ENCODE results near the gene SMIM24. TPM values are rescaled to one million over a fixed set of nuclear protein-coding genes. Genes with fewer than 3 reads are reported as not detected.

SMIM24 gene
- polyA plus RNA-seq, 4 donors, result 270 to 1,947 (median 1,286) TPM

DNA sequence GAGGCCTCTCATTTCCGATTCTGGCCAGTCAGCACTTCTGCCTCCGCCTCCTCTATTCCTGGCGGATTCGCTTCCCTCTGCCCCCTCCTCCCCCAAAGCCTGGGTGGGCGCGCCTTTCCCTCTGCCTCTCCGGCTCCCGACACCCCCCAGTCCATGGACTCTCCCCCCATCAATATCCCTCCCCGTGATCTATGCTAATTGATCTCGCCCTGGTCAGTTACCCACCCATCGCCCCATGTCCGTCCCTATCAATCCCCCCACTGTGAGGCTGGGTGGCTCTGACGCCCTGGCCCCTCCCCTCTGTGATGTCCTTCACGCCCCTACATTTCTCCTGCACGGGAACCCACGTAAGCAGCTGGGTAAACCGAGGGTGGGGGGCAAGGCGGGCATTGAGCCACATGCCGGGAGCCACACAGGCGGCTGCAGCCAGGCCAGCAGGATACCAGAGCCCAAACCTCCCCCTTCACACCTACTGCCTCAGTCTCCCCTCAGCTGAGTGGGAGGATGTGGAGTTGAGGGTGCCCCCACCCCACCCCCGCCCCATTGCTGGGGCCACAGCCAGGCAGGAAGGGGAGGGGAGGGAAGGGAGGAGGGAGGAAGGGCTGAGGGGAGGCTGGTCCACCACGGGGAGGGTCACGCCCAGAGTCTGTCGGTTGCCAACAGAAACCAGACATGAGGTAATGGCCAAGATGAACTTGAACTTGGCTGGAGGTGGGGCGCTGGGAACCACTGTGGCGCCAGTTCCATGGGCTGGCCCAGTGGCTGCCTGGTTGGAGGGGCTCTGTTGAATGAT lies 21.0 kb downstream of the SMIM24 start:
- peaks cover 0 to 41% (median 8%) of the 10 kb centered on the region in 3 donors for H3K36me3 ChIP-seq (ENCODE audit: control insufficient read depth in 3 of 3, insufficient read depth in 2 of 3, low read depth in 1 of 3, low read length in 3 of 3)
- DNase-seq (peak in 1 of 2 donors; percentile 76), FAIRE-seq (no peak)
- peak overlapping the region in 2 of 3 donors; percentile 53 to 86 for H3K27ac ChIP-seq (ENCODE audit: low read depth in 1 of 3, low read length in 2 of 3)
- no peak overlapping the region for H3K4me3 ChIP-seq (ENCODE audit: low read depth in 1 of 3, low read length in 3 of 3)
- peaks cover 0 to 12% (median 0%) of the 10 kb centered on the region in 3 donors for H3K27me3 ChIP-seq (ENCODE audit: control insufficient read depth in 3 of 3, insufficient read depth in 3 of 3, low read length in 3 of 3)
- H3K4me1 ChIP-seq (ENCODE audit: control insufficient read depth in 3 of 3, insufficient read depth in 2 of 3, low read depth in 1 of 3, low read length in 2 of 3), result peaks cover 0 to 35% (median 3%) of the 10 kb centered on the region in 3 donors
- 47 to 82% (median 69%) methylated on average over 25 to 26 of the region's 26 CpGs for WGBS, 3 donors
- no peaks in the 10 kb centered on the region for H3K9me3 ChIP-seq (ENCODE audit: control insufficient read depth in 2 of 2, insufficient read depth in 1 of 2, low read depth in 1 of 2, low read length in 1 of 2)

DNA sequence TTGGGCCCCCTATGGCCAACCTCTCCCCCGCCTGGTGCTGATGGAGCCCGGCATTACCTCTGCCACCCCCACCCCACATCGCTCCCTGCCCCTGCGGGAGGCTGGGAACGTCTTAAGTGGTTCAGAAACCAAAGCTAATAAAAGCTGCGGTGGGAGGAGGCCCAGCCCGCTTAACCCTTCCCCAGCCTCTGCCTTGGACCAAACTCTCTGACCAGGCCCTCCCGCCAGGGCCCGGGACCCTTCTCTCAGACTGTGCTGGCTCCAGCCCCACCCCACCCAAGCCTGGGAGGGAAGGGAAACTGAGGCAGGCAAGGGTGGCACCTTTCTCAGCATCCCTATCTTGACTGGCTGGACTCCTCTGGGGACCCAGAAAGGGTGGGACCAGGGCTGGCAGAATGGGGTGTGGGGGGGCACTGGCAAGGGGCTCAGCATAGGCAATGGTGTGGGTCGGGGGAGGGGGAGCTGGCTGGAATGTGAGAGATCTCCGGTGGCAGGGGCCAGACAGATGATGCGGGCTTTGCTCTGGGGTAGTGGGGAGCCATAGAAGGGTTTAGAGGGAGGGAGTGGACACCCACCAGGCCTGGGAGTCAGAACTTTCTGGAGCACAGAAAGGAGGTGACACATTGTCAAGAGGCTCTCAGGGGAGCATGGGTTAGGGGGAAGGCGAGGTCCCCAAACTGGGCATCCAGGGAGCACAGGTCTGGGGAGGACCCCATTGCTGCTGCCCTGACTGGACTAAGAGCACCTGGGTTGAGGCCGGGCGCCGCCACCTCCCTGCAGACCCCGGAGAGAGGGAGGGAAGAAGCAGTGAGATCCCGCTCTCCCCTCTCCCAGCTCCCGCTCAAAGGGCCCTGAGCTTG lies 21.9 kb downstream of the SMIM24 start:
- DNase-seq, result peak in 1 of 2 donors; percentile 45
- 52 to 79% (median 73%) methylated on average over 18 to 19 of the region's 19 CpGs for WGBS, 3 donors
- Histone ChIP-seq H3K4me3 (ENCODE audit: low read depth in 1 of 3, low read length in 3 of 3) (no peak overlapping the region), H3K27ac (ENCODE audit: low read depth in 1 of 3, low read length in 2 of 3) (peak overlapping the region in 2 of 3 donors; percentile 53 to 86), H3K9me3 (ENCODE audit: control insufficient read depth in 2 of 2, insufficient read depth in 1 of 2, low read depth in 1 of 2, low read length in 1 of 2) (no peaks in the 10 kb centered on the region), H3K36me3 (ENCODE audit: control insufficient read depth in 3 of 3, insufficient read depth in 2 of 3, low read depth in 1 of 3, low read length in 3 of 3) (peaks cover 3 to 49% (median 8%) of the 10 kb centered on the region in 3 donors), H3K27me3 (ENCODE audit: control insufficient read depth in 3 of 3, insufficient read depth in 3 of 3, low read length in 3 of 3) (peaks cover 0 to 5% (median 0%) of the 10 kb centered on the region in 3 donors), H3K4me1 (ENCODE audit: control insufficient read depth in 3 of 3, insufficient read depth in 2 of 3, low read depth in 1 of 3, low read length in 2 of 3) (peaks cover 0 to 29% (median 3%) of the 10 kb centered on the region in 3 donors)
- no peak for FAIRE-seq

DNA sequence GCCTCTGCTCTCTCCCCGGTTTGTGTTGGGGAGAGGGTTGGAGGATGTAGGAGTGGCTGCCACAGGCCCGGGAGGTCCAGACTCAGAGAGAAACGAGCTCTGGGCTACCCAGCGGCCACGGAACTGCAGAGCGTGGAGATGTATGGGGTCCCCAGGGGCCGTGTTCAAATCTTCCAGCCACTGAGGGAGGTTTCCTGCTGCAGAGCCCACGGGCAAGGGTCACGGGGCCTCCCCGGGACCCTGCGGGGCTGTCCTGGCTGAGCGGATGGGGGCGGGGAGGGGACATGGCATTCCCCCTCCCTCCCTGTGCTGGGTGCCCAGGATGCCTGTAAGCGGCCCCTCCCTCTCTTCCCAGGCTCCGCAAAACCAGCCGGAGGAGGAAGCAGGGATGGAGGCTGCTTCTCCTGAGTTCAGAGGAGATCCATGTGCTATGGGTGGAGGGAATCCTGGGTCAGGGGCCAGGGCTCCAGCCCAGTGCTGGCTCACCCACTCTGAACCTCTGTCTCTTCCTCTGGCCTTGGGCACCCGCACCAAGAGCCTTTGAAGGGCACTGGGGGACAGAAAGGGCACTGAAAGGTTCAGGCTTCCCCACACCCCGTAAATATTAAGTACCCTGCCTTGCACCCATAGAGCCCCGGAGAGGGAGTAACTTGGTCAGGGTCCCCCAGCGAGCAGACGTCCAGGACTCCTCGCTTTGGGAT lies 22.6 kb downstream of the SMIM24 start:
- H3K9me3 ChIP-seq (ENCODE audit: control insufficient read depth in 2 of 2, insufficient read depth in 1 of 2, low read depth in 1 of 2, low read length in 1 of 2), result no peaks in the 10 kb centered on the region
- peak overlapping the region in 2 of 3 donors; percentile 53 to 86 for H3K27ac ChIP-seq (ENCODE audit: low read depth in 1 of 3, low read length in 2 of 3)
- no peak overlapping the region for H3K4me3 ChIP-seq (ENCODE audit: low read depth in 1 of 3, low read length in 3 of 3)
- peaks cover 5 to 55% (median 10%) of the 10 kb centered on the region in 3 donors for H3K36me3 ChIP-seq (ENCODE audit: control insufficient read depth in 3 of 3, insufficient read depth in 2 of 3, low read depth in 1 of 3, low read length in 3 of 3)
- H3K4me1 ChIP-seq (ENCODE audit: control insufficient read depth in 3 of 3, insufficient read depth in 2 of 3, low read depth in 1 of 3, low read length in 2 of 3), result peaks cover 0 to 29% (median 3%) of the 10 kb centered on the region in 3 donors
- WGBS, 3 donors, result 51 to 78% (median 71%) methylated on average over 11 to 22 of the region's 22 CpGs
- peaks cover 0 to 4% (median 0%) of the 10 kb centered on the region in 3 donors for H3K27me3 ChIP-seq (ENCODE audit: control insufficient read depth in 3 of 3, insufficient read depth in 3 of 3, low read length in 3 of 3)
- peak in 1 of 2 donors; percentile 17 for DNase-seq
- FAIRE-seq, result no peak

DNA sequence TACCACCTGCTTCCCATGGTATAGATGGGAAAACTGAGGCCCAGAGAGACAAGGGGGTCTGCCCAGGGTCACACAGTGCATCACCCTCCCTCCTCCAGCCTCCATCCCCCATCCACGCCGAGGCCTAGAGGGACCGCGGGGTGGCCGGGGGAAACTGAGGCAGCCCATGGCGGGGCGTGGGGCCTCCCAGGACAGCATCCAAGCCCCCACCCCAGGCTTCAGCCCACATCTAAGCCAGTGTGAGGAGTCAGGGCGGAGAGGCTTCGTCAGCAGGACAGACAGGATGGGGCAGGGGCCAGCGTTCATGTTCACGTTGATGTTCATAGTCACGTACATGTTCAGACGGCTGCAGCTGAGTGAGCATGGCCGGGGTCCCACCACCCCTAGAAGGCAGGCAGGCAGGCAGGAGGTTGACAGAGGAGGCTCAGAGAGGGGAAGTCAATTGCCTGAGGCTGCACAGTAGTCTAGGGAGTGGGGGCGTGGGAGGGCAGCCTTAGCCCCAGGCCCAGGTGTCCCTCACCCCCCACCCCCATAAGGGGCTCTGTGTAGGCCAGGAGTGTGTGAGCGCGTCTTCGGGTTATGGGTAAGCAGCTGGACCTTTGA lies 23.3 kb downstream of the SMIM24 start:
- H3K9me3 ChIP-seq (ENCODE audit: control insufficient read depth in 2 of 2, insufficient read depth in 1 of 2, low read depth in 1 of 2, low read length in 1 of 2), result no peaks in the 10 kb centered on the region
- DNase-seq (no peak), FAIRE-seq (no peak)
- peaks cover 8 to 58% (median 10%) of the 10 kb centered on the region in 3 donors for H3K36me3 ChIP-seq (ENCODE audit: control insufficient read depth in 3 of 3, insufficient read depth in 2 of 3, low read depth in 1 of 3, low read length in 3 of 3)
- WGBS, 3 donors, result 75 to 91% (median 84%) methylated on average over 18 of the region's 18 CpGs
- peaks cover 0 to 29% (median 3%) of the 10 kb centered on the region in 3 donors for H3K4me1 ChIP-seq (ENCODE audit: control insufficient read depth in 3 of 3, insufficient read depth in 2 of 3, low read depth in 1 of 3, low read length in 2 of 3)
- no peak overlapping the region for H3K4me3 ChIP-seq (ENCODE audit: low read depth in 1 of 3, low read length in 3 of 3)
- H3K27ac ChIP-seq (ENCODE audit: low read depth in 1 of 3, low read length in 2 of 3), result peak overlapping the region in 2 of 3 donors; percentile 53 to 86
- peaks cover 0 to 3% (median 0%) of the 10 kb centered on the region in 3 donors for H3K27me3 ChIP-seq (ENCODE audit: control insufficient read depth in 3 of 3, insufficient read depth in 3 of 3, low read length in 3 of 3)

DNA sequence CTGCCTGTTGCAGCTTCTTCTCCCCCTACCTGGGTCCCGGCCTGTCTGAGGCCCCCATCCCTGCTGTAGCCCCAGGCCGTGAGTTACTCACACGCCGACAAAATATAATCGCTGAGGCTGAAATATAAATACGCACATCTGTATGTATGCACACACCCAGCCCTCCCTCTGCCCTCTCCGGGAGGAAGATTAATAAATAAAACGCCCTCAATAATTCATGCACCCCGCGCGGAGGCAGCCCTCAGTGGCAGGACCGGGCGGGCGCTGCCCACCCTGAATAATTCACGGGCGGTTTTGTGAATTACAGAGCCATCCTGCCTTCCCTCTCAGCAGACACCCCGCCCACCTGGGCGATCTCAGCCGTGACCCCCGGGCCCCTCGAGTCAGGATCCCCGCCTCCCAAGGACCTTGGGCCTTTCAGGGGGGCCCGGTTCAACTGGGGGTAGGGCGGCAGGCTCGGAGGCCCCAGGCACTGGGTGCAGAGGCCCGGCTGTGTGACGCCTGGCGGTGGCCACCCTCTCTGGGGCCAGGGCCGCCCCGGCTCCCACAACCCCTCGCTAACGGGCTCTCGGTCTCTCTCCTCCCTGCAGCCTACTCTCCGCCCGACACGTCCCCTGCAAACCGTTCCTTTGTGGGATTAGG lies 24.2 kb downstream of the SMIM24 start:
- H3K4me1 ChIP-seq (ENCODE audit: control insufficient read depth in 3 of 3, insufficient read depth in 2 of 3, low read depth in 1 of 3, low read length in 2 of 3), result peaks cover 0 to 29% (median 3%) of the 10 kb centered on the region in 3 donors
- no peak for DNase-seq
- 83 to 90% (median 86%) methylated on average over 35 to 37 of the region's 37 CpGs for WGBS, 3 donors
- H3K27me3 ChIP-seq (ENCODE audit: control insufficient read depth in 3 of 3, insufficient read depth in 3 of 3, low read length in 3 of 3), result peaks cover 0 to 3% (median 0%) of the 10 kb centered on the region in 3 donors
- H3K36me3 ChIP-seq (ENCODE audit: control insufficient read depth in 3 of 3, insufficient read depth in 2 of 3, low read depth in 1 of 3, low read length in 3 of 3), result peaks cover 8 to 63% (median 10%) of the 10 kb centered on the region in 3 donors
- no peak overlapping the region for H3K4me3 ChIP-seq (ENCODE audit: low read depth in 1 of 3, low read length in 3 of 3)
- H3K9me3 ChIP-seq (ENCODE audit: control insufficient read depth in 2 of 2, insufficient read depth in 1 of 2, low read depth in 1 of 2, low read length in 1 of 2), result no peaks in the 10 kb centered on the region
- peak overlapping the region in 1 of 3 donors; percentile 11 for H3K27ac ChIP-seq (ENCODE audit: low read depth in 1 of 3, low read length in 2 of 3)
- no peak for FAIRE-seq

DNA sequence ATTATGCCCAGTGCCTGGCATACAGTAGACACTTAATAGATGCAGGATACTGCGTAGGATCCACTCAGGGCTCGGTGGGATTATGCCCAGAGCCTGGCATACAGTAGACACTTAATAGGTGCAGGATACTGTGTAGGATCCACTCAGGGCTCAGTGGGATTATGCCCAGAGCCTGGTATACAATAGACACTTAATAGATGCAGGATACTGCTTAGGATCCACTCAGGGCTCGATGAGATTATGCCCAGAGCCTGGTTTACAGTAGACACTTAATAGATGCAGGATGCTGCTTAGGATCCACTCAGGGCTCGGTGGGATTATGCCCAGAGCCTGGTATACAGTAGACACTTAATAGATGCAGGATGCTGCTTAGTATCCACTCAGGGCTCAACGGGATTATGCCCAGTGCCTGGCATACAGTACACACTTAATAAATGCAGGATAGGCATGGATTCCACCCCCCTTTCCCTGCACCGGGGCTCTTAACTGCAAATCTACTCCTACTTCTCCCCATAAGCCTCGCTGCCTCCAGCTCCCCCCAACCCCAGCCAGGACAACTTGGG lies 24.9 kb downstream of the SMIM24 start:
- FAIRE-seq (no peak), DNase-seq (no peak)
- Histone ChIP-seq H3K27me3 (ENCODE audit: control insufficient read depth in 3 of 3, insufficient read depth in 3 of 3, low read length in 3 of 3) (peaks cover 0 to 3% (median 0%) of the 10 kb centered on the region in 3 donors), H3K4me1 (ENCODE audit: control insufficient read depth in 3 of 3, insufficient read depth in 2 of 3, low read depth in 1 of 3, low read length in 2 of 3) (peaks cover 0 to 29% (median 3%) of the 10 kb centered on the region in 3 donors), H3K4me3 (ENCODE audit: low read depth in 1 of 3, low read length in 3 of 3) (no peak overlapping the region), H3K9me3 (ENCODE audit: control insufficient read depth in 2 of 2, insufficient read depth in 1 of 2, low read depth in 1 of 2, low read length in 1 of 2) (no peaks in the 10 kb centered on the region), H3K36me3 (ENCODE audit: control insufficient read depth in 3 of 3, insufficient read depth in 2 of 3, low read depth in 1 of 3, low read length in 3 of 3) (peaks cover 8 to 69% (median 10%) of the 10 kb centered on the region in 3 donors), H3K27ac (ENCODE audit: low read depth in 1 of 3, low read length in 2 of 3) (peak overlapping the region in 1 of 3 donors; percentile 11)
- WGBS, 3 donors, result 78 to 91% (median 87%) methylated on average over 7 of the region's 7 CpGs

DNA sequence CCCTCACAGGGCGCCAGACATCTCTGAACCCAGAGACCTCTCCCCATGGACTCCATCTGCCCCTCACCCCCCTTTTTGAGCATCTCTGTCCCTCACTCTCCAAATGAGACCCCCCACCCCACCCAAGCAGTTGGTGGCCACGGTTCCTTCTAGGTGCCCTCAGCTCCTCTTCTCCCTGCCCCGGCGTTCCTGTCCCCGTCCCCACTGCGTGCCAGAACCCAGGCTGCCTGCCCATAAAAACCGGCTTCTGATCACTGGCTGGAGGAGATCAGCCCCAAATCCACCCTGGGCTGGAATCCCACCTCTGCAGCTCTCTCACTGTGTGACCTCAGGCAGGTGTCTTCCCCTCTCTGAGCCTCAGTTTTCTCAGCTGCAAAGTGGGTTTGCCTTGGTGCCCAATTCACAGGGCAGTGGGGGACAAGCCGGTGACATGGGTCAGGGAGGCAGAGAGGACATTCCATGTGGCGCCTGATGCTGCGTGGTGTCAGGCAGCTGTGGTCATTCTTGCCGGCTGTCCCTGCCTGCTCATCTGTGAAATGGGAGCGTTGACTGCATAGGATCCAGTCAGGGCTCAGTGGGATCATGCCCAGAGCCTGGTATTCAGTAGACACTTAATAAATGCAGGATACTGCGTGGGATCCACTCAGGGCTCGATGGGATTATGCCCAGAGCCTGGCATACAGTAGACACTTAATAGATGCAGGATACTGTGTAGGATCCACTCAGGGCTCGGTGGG lies 25.5 kb downstream of the SMIM24 start:
- Histone ChIP-seq H3K4me1 (ENCODE audit: control insufficient read depth in 3 of 3, insufficient read depth in 2 of 3, low read depth in 1 of 3, low read length in 2 of 3) (peaks cover 0 to 27% (median 3%) of the 10 kb centered on the region in 3 donors), H3K27me3 (ENCODE audit: control insufficient read depth in 3 of 3, insufficient read depth in 3 of 3, low read length in 3 of 3) (peaks cover 0 to 3% (median 0%) of the 10 kb centered on the region in 3 donors), H3K27ac (ENCODE audit: low read depth in 1 of 3, low read length in 2 of 3) (no peak overlapping the region), H3K36me3 (ENCODE audit: control insufficient read depth in 3 of 3, insufficient read depth in 2 of 3, low read depth in 1 of 3, low read length in 3 of 3) (peaks cover 8 to 64% (median 10%) of the 10 kb centered on the region in 3 donors), H3K9me3 (ENCODE audit: control insufficient read depth in 2 of 2, insufficient read depth in 1 of 2, low read depth in 1 of 2, low read length in 1 of 2) (no peaks in the 10 kb centered on the region), H3K4me3 (ENCODE audit: low read depth in 1 of 3, low read length in 3 of 3) (no peak overlapping the region)
- FAIRE-seq (no peak), DNase-seq (no peak)
- WGBS, 3 donors, result 95 to 98% (median 96%) methylated on average over 14 to 15 of the region's 15 CpGs
